SU-DHL-6 (cell line): ENCODE data around the gene ILF2.

Source experiments
- H2AFZ ChIP-seq: fragments of 200-600 bp; sonication (generic); 2 replicates; pipeline ENCODE4 v1.6.1; 2014; ENCODE audit warnings: low read depth, mild to moderate bottlenecking, moderate library complexity, mixed read lengths, antibody characterized with exemption, low read length; ENCODE audit not compliant: severe bottlenecking
- H3F3A ChIP-seq: fragments of 200-600 bp; shearing (Covaris generic); 2 replicates; pipeline ENCODE4 v1.6.0; 2016; ENCODE audit warnings: antibody characterized with exemption, mild to moderate bottlenecking; ENCODE audit not compliant: insufficient read depth
- H3K27ac ChIP-seq: fragments of 200-600 bp; sonication (generic); 2 replicates; pipeline ENCODE4 v1.5.1; 2016; ENCODE audit warnings: low read depth, mild to moderate bottlenecking, low read length, moderate library complexity, mixed read lengths
- H3K27me3 ChIP-seq: fragments of 200-600 bp; sonication (generic), shearing (Covaris generic); 2 replicates; pipeline ENCODE4 v1.6.0; 2014; ENCODE audit warnings: mild to moderate bottlenecking, low read length
- H3K36me3 ChIP-seq: fragments of 200-600 bp; sonication (generic); 2 replicates; pipeline ENCODE4 v1.6.1; 2014; ENCODE audit warnings: mild to moderate bottlenecking, low read length, mixed read lengths
- H3K4me2 ChIP-seq: fragments of 300-600, 200-600 bp; shearing (Covaris generic), sonication (generic); 2 replicates; pipeline ENCODE4 v1.6.0; 2014; ENCODE audit warnings: low read length, low read depth, mild to moderate bottlenecking; ENCODE audit not compliant: poor library complexity, severe bottlenecking
- H3K4me3 ChIP-seq: fragments of 200-600 bp; sonication (generic); 2 replicates; pipeline ENCODE4 v1.5.1; 2014; ENCODE audit warnings: antibody characterized with exemption, low read length, mild to moderate bottlenecking, mixed read lengths; ENCODE audit not compliant: insufficient read depth, poor library complexity, severe bottlenecking
- H3K79me2 ChIP-seq: fragments of 200-600 bp; sonication (generic); 2 replicates; pipeline ENCODE4 v1.6.1; 2014; ENCODE audit warnings: mild to moderate bottlenecking, low read length, moderate library complexity; ENCODE audit not compliant: insufficient read depth
- H3K9ac ChIP-seq: fragments of 200-600 bp; sonication (generic); 2 replicates; pipeline ENCODE4 v1.7.0; 2014; ENCODE audit warnings: mild to moderate bottlenecking, low read length
- H3K9me2 ChIP-seq: fragments of 200-600 bp; sonication (generic); replicated peaks from 2 replicates; pipeline ENCODE4 v1.6.1; 2014; ENCODE audit warnings: low read length; ENCODE audit not compliant: insufficient read depth
- H3K9me3 ChIP-seq: fragments of 200-600 bp; sonication (generic); 2 replicates; pipeline ENCODE4 v1.6.1; 2014; ENCODE audit warnings: low read length, mixed read lengths; ENCODE audit not compliant: insufficient read depth
- H4K20me1 ChIP-seq: fragments of 200-600 bp; sonication (generic); 2 replicates; pipeline ENCODE4 v1.6.1; 2014; ENCODE audit warnings: low read depth, mild to moderate bottlenecking, antibody characterized with exemption, low read length, moderate library complexity, mixed read lengths
- EZH2phosphoT487 ChIP-seq: fragments of 200-600 bp; sonication (generic), shearing (Covaris generic); conservative IDR thresholded peaks from 2 replicates; pipeline ENCODE4 v1.6.1; 2018; ENCODE audit warnings: mild to moderate bottlenecking, antibody characterized with exemption, low read length, moderate library complexity, mixed read lengths
- TF ChIP-seq, protein P1 (sequence below): fragments of 200-600 bp; sonication (generic); IDR thresholded peaks from one replicate; pipeline ENCODE4 v1.5.1; 2017; ENCODE audit warnings: antibody characterized with exemption, mild to moderate bottlenecking, low read length, moderate library complexity; ENCODE audit not compliant: insufficient read depth, poor library complexity, severe bottlenecking

Gene ILF2

DNA sequence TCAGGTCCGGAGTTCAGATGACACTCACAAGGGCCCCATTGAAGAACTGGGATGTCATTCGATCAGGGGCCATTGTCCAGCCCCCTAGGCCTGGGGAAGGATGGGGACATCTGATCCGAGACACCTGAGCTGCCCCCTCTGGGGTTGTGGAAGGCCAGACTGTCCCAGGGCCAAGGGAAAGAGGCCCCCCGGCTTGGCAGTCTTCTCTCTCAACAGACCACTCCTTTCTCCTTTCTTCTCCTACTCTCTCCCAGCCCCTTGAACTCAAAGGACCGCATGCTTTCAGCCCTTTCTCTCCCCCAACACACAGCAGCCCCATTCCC is 41.5 kb downstream of the ILF2 start:
- no peaks in the 10 kb centered on the region for H3K9me2 ChIP-seq
- H3K9ac ChIP-seq: no peak overlapping the region
- no peaks in the 10 kb centered on the region for H3K9me3 ChIP-seq
- no peak for TF ChIP-seq EZH2phosphoT487
- TF ChIP-seq, protein P1, sequence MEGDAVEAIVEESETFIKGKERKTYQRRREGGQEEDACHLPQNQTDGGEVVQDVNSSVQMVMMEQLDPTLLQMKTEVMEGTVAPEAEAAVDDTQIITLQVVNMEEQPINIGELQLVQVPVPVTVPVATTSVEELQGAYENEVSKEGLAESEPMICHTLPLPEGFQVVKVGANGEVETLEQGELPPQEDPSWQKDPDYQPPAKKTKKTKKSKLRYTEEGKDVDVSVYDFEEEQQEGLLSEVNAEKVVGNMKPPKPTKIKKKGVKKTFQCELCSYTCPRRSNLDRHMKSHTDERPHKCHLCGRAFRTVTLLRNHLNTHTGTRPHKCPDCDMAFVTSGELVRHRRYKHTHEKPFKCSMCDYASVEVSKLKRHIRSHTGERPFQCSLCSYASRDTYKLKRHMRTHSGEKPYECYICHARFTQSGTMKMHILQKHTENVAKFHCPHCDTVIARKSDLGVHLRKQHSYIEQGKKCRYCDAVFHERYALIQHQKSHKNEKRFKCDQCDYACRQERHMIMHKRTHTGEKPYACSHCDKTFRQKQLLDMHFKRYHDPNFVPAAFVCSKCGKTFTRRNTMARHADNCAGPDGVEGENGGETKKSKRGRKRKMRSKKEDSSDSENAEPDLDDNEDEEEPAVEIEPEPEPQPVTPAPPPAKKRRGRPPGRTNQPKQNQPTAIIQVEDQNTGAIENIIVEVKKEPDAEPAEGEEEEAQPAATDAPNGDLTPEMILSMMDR: no peak
- H3F3A ChIP-seq: peaks cover under 1% of the 10 kb centered on the region; the same call in 1 of the 2 replicates
- no peak overlapping the region for H3K4me2 ChIP-seq
- H2AFZ ChIP-seq: no peak overlapping the region
- H3K4me3 ChIP-seq: no peak overlapping the region
- no peaks in the 10 kb centered on the region for H4K20me1 ChIP-seq
- H3K79me2 ChIP-seq: peaks cover 3% of the 10 kb centered on the region
- H3K27ac ChIP-seq: no peak overlapping the region
- no peaks in the 10 kb centered on the region for H3K27me3 ChIP-seq
- no peaks in the 10 kb centered on the region for H3K36me3 ChIP-seq

- no peak overlapping the region for H3K27ac ChIP-seq
- no peaks in the 10 kb centered on the region for H3F3A ChIP-seq
- no peaks in the 10 kb centered on the region for H3K9me2 ChIP-seq
- no peak overlapping the region for H3K4me3 ChIP-seq
- TF ChIP-seq, protein P1: no peak
- TF ChIP-seq EZH2phosphoT487: no peak
- H4K20me1 ChIP-seq: no peaks in the 10 kb centered on the region
- H3K9me3 ChIP-seq: no peaks in the 10 kb centered on the region
- no peaks in the 10 kb centered on the region for H3K36me3 ChIP-seq
- no peak overlapping the region for H2AFZ ChIP-seq
- no peak overlapping the region for H3K4me2 ChIP-seq
- no peak overlapping the region for H3K9ac ChIP-seq
- no peaks in the 10 kb centered on the region for H3K79me2 ChIP-seq
- H3K27me3 ChIP-seq: no peaks in the 10 kb centered on the region
Measured at GRCh38 chr1:153628638-153629342, 42.0 kb downstream of the ILF2 start.

GRCh38 chr1:153627715-153628626 is 42.8 kb downstream of the ILF2 start, which contains the start of gene S100A1:
TSS of gene S100A1 (plus strand) at chr1:153628434. CDS start at chr1:153630522, 2,088 bp downstream.
- TF ChIP-seq, protein P1: no peak
- no peak for TF ChIP-seq EZH2phosphoT487
- H3K27me3 ChIP-seq: no peaks in the 10 kb centered on the region
- H2AFZ ChIP-seq: no peak within 1 kb of the TSS
- no peaks in the 10 kb centered on the region for H3F3A ChIP-seq
- no peak within 1 kb of the TSS for H3K4me3 ChIP-seq
- no peaks in the 10 kb centered on the region for H3K9me3 ChIP-seq
- H3K4me2 ChIP-seq: no peak within 1 kb of the TSS
- H3K9ac ChIP-seq: no peak within 1 kb of the TSS
- no peaks in the 10 kb centered on the region for H3K79me2 ChIP-seq
- H4K20me1 ChIP-seq: no peaks in the 10 kb centered on the region
- H3K9me2 ChIP-seq: no peaks in the 10 kb centered on the region
- no peaks in the 10 kb centered on the region for H3K36me3 ChIP-seq
- no peak within 1 kb of the TSS for H3K27ac ChIP-seq
